Kidney (tissue), 2 donors: ENCODE data around the gene MICA. TPM values are rescaled to one million over a fixed set of nuclear protein-coding genes. Genes with fewer than 3 reads are reported as not detected.

ENCODE experiments used
- microRNA-seq: library from miRNA; unstranded; fragments of <30 nt; microRNA quantifications from one replicate; pipeline ENCODE4 v1.2.0, GENCODE V29; 2020
- polyA plus RNA-seq: library from polyadenylated mRNA; stranded (reverse); fragments of 350-450 nt; fragmentation: Illumina TruSeq; extraction: RNeasy Lipid Tissue Mini Kit (QIAGEN cat#74804); gene quantifications from one replicate; pipeline ENCODE4 v1.2.3, GENCODE V29; 2014; ENCODE audit warnings: low read depth, low replicate concordance; ENCODE audit not compliant: insufficient read depth
- total RNA-seq: library from RNA; stranded (reverse); fragmentation: NEBNext Ultra II Directional; extraction: Animal tissue kit (Norgen Biotek cat#: 25700); gene quantifications from one replicate; pipeline ENCODE4 v1.2.1, GENCODE V29; 2021
- donor health status: DM: yes; HTN: yes; CAD: no.

MICA gene
- total and polyA plus RNA-seq, 2 donors from 2014 or later, result 27.5 to 34.7 TPM

Small RNA genes lying within 50 kb of the gene (microRNA-seq; reads per million reads assigned to microRNA genes)
- gene MIR6891, result not detected

Other genes starting within 250 kb of the MICA start
- 26.2 TPM for gene CCHCR1, start 245.8 kb upstream of the MICA start, total RNA-seq
- 24.1 TPM for gene CCHCR1, start 245.8 kb upstream of the MICA start, polyA plus RNA-seq
- 7.1 TPM for gene TCF19, start 245.0 kb upstream of the MICA start, total RNA-seq
- gene TCF19, start 245.0 kb upstream of the MICA start, polyA plus RNA-seq, result 5.1 TPM
- gene POU5F1, start 232.9 kb upstream of the MICA start, total RNA-seq, result 19.9 TPM
- gene POU5F1, start 232.9 kb upstream of the MICA start, polyA plus RNA-seq, result 7.9 TPM
- 901 TPM for gene HLA-C, start 131.5 kb upstream of the MICA start, total RNA-seq
- gene HLA-C, start 131.5 kb upstream of the MICA start, polyA plus RNA-seq, result 433 TPM
- gene HLA-B, start 46.4 kb upstream of the MICA start, total RNA-seq, result 1,532 TPM
- gene HLA-B, start 46.4 kb upstream of the MICA start, polyA plus RNA-seq, result 1,348 TPM
- gene MICB, start 94.5 kb downstream of the MICA start, total RNA-seq, result 5.7 TPM
- gene MICB, start 94.5 kb downstream of the MICA start, polyA plus RNA-seq, result 1.5 TPM
- gene MCCD1, start 125.4 kb downstream of the MICA start, total RNA-seq, result 3.5 TPM
- gene MCCD1, start 125.4 kb downstream of the MICA start, polyA plus RNA-seq, result 325 TPM
- gene DDX39B, start 138.4 kb downstream of the MICA start, total RNA-seq, result 295 TPM
- gene DDX39B, start 138.4 kb downstream of the MICA start, polyA plus RNA-seq, result 183 TPM
- gene ATP6V1G2, start 143.0 kb downstream of the MICA start, total RNA-seq, result 1.2 TPM
- gene ATP6V1G2, start 143.0 kb downstream of the MICA start, polyA plus RNA-seq, result 6.0 TPM
- gene NFKBIL1, start 144.0 kb downstream of the MICA start, total RNA-seq, result 20.0 TPM
- 28.2 TPM for gene NFKBIL1, start 144.0 kb downstream of the MICA start, polyA plus RNA-seq
- 0.35 TPM for gene LTA, start 168.7 kb downstream of the MICA start, total RNA-seq
- gene LTA, start 168.7 kb downstream of the MICA start, polyA plus RNA-seq, result not detected
- gene TNF, start 172.0 kb downstream of the MICA start, total RNA-seq, result 5.4 TPM
- 0.69 TPM for gene TNF, start 172.0 kb downstream of the MICA start, polyA plus RNA-seq
- gene LTB, start 178.8 kb downstream of the MICA start, total RNA-seq, result 18.5 TPM
- 6.6 TPM for gene LTB, start 178.8 kb downstream of the MICA start, polyA plus RNA-seq
- 31.5 TPM for gene LST1, start 182.7 kb downstream of the MICA start, total RNA-seq
- 14.8 TPM for gene LST1, start 182.7 kb downstream of the MICA start, polyA plus RNA-seq
- 0.82 TPM for gene NCR3, start 189.4 kb downstream of the MICA start, total RNA-seq
- gene NCR3, start 189.4 kb downstream of the MICA start, polyA plus RNA-seq, result not detected
- gene AIF1, start 211.6 kb downstream of the MICA start, total RNA-seq, result 44.1 TPM
- 121 TPM for gene AIF1, start 211.6 kb downstream of the MICA start, polyA plus RNA-seq
- gene PRRC2A, start 217.1 kb downstream of the MICA start, total RNA-seq, result 159 TPM
- 84.6 TPM for gene PRRC2A, start 217.1 kb downstream of the MICA start, polyA plus RNA-seq
- gene BAG6, start 249.1 kb downstream of the MICA start, total RNA-seq, result 232 TPM
- gene BAG6, start 249.1 kb downstream of the MICA start, polyA plus RNA-seq, result 215 TPM